HT1080 (cell line): ENCODE data around the gene ANKRD26. TPM values are rescaled to one million over a fixed set of nuclear protein-coding genes. Genes with fewer than 3 reads are reported as not detected.

Source experiments
- DNase-seq: peaks from one replicate; pipeline ENCODE4 v3.0.0-alpha.2; 2015; ENCODE audit warnings: low read depth
- small RNA-seq: library from RNA; depleted of rRNA; stranded (forward); fragments of <200 nt; gene quantifications from one replicate; pipeline ENCODE3, GENCODE V24; 2014
- total RNA-seq: library from RNA; depleted of rRNA; stranded (reverse); fragments of >200 nt; shearing (Covaris generic); gene quantifications from 2 replicates; pipeline ENCODE4 v1.2.3, GENCODE V29; 2014; rRNA removed

Gene ANKRD26
- total RNA-seq, 1 experiment from 2014 or later = 4.8 TPM

DNA sequence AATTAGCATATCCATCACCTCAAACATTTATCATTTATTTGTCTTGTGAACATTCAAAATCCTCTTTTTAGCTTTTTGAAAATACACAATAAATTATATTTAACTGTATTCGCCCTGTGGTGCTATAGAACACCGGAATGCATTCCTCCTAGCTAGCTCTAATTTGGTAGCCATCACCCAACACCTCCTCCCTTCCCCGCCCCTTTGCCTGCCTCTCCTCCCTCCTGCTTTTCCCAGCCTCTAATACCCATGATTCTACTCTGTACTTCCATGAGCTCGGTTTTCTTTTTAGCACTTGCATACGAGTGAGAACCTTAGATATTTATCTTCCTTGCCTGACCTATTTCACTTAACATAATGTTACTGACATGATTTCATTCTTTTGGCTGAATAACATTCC, 80.1 kb downstream of the ANKRD26 start:
- DNase-seq = no peak

DNA sequence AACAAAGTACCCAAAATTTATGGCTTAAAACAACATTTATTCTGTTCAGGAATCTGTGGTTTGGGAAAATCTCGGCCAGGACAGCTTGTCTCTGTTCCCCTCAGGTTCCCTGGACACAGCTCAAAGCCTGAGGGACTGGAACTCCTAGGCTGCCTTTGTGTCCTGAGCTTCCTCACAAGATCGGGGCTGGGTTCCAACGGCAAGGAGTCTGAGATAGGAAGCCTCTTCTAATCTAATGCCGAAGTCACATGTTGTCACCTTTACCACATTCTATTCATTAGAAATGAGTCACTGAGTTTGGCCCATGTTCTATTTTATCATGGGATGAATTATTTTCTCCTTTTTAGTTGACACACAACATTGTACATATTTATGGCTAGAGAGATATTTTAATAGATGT, 80.5 kb downstream of the ANKRD26 start:
- no peak for DNase-seq

DNA sequence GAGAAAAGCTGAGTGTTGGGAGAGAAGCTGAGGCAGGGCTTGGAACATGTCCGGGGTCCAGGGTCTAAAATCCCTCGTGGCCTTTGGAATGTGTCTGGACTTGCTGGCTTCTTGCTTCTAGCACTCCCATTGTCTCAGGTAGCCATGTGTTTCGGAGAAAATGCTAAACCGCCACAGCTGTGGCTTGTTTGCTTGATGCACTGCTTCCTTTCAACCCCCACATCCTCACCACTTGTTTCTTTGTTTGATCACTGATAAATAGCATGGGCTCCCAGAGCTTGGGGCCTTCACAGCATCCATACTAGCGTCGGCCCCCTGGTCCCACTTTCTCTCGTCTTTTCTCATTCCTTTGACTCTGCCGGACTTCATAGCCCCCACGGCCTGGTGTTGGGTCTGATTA, 102.7 kb downstream of the ANKRD26 start:
- no peak for DNase-seq

DNA sequence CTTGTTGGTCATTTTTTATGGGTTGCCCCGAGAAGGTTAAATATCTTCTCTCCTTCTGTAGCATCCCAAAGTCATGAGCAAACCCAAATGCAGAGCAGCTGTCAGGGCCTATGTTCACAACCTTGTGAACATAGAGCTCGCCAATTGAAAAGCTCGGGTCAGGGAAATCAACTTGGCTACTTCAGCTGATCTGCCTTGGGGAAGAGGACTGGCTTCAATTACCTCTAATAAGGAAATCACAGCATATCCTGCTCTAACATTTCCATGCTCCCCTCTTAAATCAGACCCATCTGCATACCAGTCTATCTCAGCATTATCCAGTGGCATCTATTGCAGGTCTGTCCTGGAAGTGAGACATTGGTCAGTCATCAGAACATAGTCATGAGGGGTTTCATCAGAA, 105.6 kb downstream of the ANKRD26 start:
- no peak for DNase-seq

DNA sequence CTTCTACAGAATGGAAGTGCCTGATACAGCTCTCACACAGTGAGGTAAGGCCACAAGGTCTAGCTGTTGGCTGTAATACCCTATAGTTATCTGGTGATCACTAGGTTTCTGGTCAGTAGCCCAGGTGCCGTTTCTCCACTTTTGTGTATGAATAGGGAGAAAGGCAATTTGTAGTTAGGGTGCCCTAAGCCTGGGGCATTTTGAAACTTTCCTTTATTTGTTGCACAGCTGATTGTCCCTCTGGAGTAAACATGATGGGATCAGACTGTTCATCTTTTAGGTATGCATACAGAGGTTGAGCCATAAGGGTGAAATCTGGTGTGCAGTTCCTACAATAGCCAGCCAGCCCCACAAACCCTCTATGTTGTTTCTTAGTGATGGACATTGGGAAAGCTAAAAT, 112.4 kb downstream of the ANKRD26 start:
- no peak for DNase-seq

DNA sequence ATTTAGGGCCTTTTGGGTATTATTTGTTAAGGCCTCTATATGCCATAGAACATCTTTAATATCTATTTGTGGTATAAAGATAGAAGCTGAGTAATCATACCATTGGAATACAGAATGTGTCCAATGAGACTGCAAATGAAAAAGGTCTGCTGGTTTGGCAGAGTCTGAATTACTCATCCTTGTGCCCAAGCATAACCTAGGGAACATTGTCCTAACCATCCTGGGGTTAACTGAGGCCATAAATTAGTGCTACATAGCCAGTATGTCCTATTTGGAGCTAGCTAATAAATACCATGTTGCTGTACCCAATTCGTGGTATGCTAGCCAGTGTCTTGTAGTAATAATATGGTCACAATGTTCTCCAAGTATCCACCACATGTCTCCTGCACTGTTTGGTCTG, 117.1 kb downstream of the ANKRD26 start:
- DNase-seq = no peak

DNA sequence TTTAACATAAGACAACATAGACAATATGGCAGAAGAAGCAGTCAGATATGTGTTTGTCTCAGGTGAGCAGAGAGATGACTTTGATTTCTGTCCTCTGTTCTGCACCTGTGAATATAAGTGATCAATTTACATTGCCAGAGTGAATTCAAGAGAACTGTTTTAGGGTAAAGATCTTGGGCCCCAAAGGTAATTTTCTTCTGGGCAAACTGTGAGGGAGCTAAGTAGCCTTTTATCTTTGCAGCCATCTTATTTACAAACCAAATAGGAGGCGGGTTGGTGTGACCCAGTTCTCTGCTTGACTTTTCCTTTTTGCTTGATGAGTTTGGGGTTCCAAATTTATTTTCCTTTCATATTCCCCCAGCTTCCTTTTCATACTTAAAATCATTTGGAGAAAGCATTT, 118.2 kb downstream of the ANKRD26 start:
- DNase-seq = no peak

DNA sequence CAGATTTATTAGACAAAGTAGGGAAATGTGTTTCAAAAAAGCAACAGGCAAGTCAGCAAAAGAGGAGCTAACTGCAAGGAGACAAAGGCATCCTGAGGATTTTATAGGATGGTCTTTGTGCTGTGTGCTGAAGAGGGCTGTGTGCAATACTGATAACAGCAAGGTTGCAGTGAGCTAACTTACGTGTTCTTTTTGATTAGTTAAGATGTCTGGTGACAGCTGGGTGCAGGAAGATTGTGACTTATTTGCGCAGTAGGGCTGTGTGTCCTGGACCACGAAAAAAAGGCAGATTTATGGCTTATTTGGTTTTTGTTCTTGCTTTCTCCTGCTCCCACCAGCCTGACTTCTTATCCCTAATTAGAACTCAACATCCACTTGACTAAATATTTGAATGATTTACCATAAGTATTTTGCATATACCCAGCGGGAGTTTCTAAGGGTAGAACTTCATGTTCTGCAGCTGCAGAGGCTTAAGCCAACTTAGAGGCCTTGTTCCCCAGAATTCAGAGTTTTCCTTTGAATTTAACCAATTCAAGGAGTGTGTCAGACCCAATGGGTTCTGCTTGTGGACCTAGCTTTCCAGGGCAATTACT, 119.0 kb downstream of the ANKRD26 start:
- no peak for DNase-seq

DNA sequence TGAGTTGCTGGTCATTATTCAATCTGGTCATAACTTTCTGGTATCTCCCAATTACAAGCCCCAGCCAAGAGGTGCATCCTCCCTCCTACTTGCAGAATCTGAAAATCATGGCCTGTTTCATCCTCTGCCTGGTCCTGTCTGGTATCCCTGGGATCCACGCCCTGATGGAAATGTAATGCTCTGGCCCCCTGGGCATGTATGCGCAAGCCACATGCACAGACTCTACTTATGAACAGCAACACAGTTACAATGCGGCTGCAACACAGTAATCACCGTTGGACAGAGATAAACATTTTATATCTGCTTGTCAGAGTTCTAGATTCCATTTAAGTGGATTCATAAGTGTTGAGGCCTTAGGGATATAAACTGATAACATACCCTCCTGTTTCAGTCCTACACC, 121.8 kb downstream of the ANKRD26 start:
- no peak for DNase-seq

DNA sequence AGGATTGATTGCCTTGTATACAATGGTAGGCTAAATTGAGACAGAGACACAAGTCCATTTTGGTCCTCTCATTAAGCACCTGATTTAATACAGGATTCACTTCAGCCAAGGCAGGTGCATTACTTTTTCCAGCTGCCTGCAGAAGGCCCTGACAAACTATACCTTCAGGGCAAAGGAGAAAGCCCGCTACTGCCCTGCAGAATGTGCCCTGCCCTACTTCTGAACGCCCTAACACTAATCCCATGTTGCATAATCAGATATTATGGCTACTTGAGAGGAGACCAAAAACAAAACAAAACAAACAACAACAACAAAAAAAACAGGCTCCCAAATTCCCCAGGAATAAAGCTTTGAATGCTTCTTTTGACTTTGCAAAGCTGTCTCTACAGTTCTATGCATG, 122.7 kb downstream of the ANKRD26 start:
- DNase-seq = no peak

DNA sequence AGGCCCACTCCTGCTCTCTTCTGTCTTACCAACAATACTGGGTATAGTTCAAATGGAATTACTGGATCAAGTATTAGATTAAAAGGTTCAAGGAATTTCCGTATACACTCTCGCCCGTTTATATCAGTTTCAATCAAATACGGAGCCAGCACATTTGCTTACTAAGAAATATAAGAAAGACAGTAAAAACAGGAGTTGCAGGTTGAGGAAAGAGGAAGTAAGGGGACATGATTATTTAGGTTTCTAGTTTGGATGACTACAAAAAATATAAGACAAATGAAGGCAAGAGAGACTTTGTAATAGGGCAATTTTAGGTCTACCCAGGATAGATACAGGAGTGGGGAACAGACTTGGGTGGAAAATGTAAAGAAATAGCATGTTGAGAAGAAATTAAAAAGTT, 129.6 kb downstream of the ANKRD26 start:
- no peak for DNase-seq

DNA sequence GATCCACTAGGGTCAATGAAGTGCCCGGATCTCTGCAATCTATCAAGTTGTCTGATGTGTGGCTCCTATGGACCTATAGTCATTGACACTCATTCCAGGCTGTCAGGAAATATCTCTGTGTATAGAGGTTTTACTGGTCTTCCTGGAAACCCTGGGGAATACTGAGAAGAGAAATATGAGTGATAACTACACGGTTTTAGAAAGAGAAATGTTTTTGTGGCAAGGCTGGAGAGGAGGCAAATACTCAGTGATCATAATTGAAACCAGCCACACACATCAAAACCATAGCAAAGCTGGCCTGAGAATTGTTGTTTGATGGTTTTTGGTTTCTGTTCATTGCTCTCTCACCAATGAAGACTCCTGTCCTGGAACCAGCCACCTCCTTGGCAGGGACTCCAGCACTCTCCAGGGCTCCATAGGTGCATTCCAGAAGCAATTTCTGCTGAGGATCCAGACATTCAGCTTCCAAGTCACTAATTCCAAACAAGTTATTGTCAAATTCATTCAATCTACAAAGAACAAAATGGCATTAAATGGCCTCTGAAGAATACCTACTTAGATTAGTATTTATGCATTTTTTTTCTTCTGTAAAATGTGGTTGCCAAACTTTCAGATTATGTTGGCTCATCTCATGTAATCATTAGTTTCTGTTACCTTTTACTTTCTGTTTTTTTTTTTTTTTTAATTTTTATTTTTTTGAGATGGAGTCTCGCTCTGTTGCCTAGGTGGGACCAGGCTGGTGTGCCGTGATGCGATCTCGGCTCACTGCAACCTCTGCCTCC, 131.0 kb downstream of the ANKRD26 start:
- no peak for DNase-seq

DNA sequence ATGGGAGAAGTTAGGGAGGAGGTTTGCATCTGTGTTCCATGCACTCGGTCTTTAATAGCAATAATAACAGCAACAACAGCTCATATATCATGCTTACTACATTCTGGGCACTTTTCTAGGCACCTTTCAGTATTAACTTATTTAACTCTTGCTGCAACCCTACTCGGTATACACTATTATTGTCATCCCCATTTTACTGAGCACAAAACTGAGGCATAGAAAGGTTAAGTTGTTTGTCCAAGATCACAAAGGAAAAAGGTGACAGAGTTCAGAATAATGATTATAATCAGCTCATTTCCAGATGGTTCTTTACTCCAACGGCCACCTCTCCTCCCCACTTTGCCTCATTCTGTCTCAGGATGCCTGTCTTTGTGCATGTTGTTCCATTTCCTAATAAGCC, 137.5 kb downstream of the ANKRD26 start:
- no peak for DNase-seq

DNA sequence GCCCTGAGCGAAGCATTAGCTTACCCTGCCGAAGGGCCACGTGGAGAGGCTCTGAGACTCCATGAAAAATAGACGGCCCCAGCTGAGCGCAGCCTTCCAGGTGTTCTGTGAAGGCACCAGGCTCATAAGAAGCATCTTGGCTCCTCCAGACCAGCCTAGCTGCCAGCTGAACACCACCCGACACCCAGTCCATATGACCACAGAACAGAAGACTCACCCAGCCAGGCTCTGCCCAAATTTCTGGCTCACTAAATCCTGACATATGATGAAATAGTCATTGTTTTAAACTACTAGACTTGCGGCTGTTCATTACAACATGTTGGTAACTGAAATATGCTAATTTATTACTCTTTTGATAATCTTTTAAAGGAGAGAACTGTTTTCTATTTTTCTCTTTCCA, 140.0 kb downstream of the ANKRD26 start:
- no peak for DNase-seq

DNA sequence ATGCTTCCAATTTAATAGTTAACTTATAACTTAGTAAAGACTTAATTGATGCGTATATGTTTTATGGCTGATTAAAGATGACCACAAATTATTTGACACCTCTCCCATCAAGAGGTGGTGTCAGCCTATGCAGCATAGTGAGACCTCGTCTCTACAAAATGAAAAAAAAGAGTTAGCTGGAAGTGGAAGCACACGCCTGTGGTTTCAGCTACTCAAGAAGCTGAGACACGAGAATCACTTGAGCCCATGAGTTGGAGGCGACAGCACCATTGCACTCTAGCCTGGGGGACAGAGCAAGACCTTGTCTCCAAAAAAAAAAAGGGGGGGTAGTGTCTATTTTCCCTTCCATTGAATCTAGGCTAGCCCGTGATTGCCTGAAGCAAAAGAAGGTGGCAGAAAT, 140.5 kb downstream of the ANKRD26 start:
- no peak for DNase-seq

Small RNA genes lying within 50 kb of the gene (small RNA-seq; reads per million reads assigned to genes)
- 0.09 reads per million for gene RNU6-490P

Other genes with a start within 250 kb of the ANKRD26 start
- 32.4 and 49.8 TPM in 2 replicates for gene ABI1, start 239.5 kb downstream of the ANKRD26 start, total RNA-seq
- gene YME1L1, start 53.9 kb upstream of the ANKRD26 start, total RNA-seq = 138 and 189 TPM in 2 replicates
- 24.2 and 29.0 TPM in 2 replicates for gene MASTL, start 54.9 kb upstream of the ANKRD26 start, total RNA-seq
- gene ACBD5, start 140.3 kb upstream of the ANKRD26 start, total RNA-seq = 19.0 and 21.2 TPM in 2 replicates